Ishikawa (cell line): Measurements from ENCODE around the gene CCL11.

Experiments
- CEBPB ChIP-seq: IDR thresholded peaks from 2 replicates; pipeline ENCODE4 v1.6.1; 2012
- CREB1 ChIP-seq: IDR thresholded peaks from 2 replicates; pipeline ENCODE4 v1.6.1; 2012; ENCODE audit warnings: low read depth
- EGR1 ChIP-seq: IDR thresholded peaks from 2 replicates; pipeline ENCODE4 v1.6.1; 2012
- EP300 ChIP-seq: IDR thresholded peaks from 2 replicates; pipeline ENCODE4 v1.6.1; 2012; ENCODE audit warnings: borderline replicate concordance
- FOXM1 ChIP-seq: IDR thresholded peaks from 2 replicates; pipeline ENCODE4 v1.6.1; 2012; ENCODE audit warnings: low read depth, borderline replicate concordance
- MAX ChIP-seq: IDR thresholded peaks from 2 replicates; pipeline ENCODE4 v1.6.1; 2012
- RAD21 ChIP-seq: IDR thresholded peaks from 2 replicates; pipeline ENCODE4 v1.6.1; 2012; ENCODE audit warnings: low read depth
- TAF1 ChIP-seq: IDR thresholded peaks from 2 replicates; pipeline ENCODE4 v1.6.1; 2012; ENCODE audit warnings: low read depth, mild to moderate bottlenecking
- TCF12 ChIP-seq: IDR thresholded peaks from 2 replicates; pipeline ENCODE4 v1.6.1; 2012; ENCODE audit warnings: low read depth
- TEAD4 ChIP-seq: IDR thresholded peaks from 2 replicates; pipeline ENCODE4 v1.6.1; 2012
- USF1 ChIP-seq: IDR thresholded peaks from 2 replicates; pipeline ENCODE4 v1.6.1; 2012
- YY1 ChIP-seq: IDR thresholded peaks from 2 replicates; pipeline ENCODE4 v1.6.1; 2012; ENCODE audit warnings: low read depth
- ZBTB7A ChIP-seq: IDR thresholded peaks from 2 replicates; pipeline ENCODE4 v1.6.1; 2012; ENCODE audit warnings: low read depth
- TF ChIP-seq, protein P1 (sequence below): IDR thresholded peaks from 2 replicates; pipeline ENCODE4 v1.6.1; 2012; ENCODE audit warnings: low read depth, mild to moderate bottlenecking

CCL11 gene

GRCh38 chr17:34242587-34243363 is 42.8 kb upstream of the CCL11 start:
- TF ChIP-seq CEBPB (no peak), EP300 (no peak), USF1 (no peak), RAD21 (no peak)
- TF ChIP-seq, protein P1, sequence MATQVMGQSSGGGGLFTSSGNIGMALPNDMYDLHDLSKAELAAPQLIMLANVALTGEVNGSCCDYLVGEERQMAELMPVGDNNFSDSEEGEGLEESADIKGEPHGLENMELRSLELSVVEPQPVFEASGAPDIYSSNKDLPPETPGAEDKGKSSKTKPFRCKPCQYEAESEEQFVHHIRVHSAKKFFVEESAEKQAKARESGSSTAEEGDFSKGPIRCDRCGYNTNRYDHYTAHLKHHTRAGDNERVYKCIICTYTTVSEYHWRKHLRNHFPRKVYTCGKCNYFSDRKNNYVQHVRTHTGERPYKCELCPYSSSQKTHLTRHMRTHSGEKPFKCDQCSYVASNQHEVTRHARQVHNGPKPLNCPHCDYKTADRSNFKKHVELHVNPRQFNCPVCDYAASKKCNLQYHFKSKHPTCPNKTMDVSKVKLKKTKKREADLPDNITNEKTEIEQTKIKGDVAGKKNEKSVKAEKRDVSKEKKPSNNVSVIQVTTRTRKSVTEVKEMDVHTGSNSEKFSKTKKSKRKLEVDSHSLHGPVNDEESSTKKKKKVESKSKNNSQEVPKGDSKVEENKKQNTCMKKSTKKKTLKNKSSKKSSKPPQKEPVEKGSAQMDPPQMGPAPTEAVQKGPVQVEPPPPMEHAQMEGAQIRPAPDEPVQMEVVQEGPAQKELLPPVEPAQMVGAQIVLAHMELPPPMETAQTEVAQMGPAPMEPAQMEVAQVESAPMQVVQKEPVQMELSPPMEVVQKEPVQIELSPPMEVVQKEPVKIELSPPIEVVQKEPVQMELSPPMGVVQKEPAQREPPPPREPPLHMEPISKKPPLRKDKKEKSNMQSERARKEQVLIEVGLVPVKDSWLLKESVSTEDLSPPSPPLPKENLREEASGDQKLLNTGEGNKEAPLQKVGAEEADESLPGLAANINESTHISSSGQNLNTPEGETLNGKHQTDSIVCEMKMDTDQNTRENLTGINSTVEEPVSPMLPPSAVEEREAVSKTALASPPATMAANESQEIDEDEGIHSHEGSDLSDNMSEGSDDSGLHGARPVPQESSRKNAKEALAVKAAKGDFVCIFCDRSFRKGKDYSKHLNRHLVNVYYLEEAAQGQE = no peak

- TF ChIP-seq, protein P1 = no peak
- TF ChIP-seq EP300 = no peak
- no peak for TF ChIP-seq RAD21
- TF ChIP-seq TAF1 = no peak
- no peak for TF ChIP-seq MAX
- no peak for TF ChIP-seq CREB1
- no peak for TF ChIP-seq ZBTB7A
- TF ChIP-seq EGR1 = no peak
- TF ChIP-seq TEAD4 = no peak
- TF ChIP-seq YY1 = no peak
- no peak for TF ChIP-seq FOXM1
- TF ChIP-seq TCF12 = no peak
- no peak for TF ChIP-seq CEBPB
Measured at GRCh38 chr17:34243364-34244320, 41.9 kb upstream of the CCL11 start.

- TF ChIP-seq CREB1 = no peak
Measured at GRCh38 chr17:34245351-34245905, 40.1 kb upstream of the CCL11 start.

DNA sequence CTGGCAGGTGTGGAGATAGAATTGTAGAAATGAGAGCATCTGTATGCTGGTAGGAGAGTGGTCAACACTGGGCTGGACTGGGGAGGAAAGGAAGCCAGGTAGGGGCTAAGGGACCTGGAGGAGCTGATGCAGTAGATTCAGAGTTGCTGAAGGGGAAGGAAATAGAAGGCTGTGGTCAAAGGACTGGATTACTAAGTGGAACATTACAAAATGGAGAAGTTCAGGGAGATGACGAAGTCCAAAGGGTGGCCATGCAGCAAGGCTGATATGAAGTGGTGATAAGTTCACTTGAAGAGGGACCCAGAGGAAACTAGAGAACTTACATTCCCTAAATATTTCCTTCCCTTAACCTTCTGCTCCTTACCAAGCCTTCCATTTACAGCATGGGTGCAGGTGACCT is 39.1 kb upstream of the CCL11 start:
- TF ChIP-seq, protein P1 = no peak
- TF ChIP-seq CEBPB = no peak
- no peak for TF ChIP-seq EGR1
- TF ChIP-seq FOXM1 = no peak
- no peak for TF ChIP-seq YY1
- TF ChIP-seq TAF1 = no peak
- no peak for TF ChIP-seq TCF12
- no peak for TF ChIP-seq USF1
- no peak for TF ChIP-seq MAX
